Right ventricle myocardium inferior (tissue), 1 donor: ENCODE results near the gene EDEM3. TPM values are rescaled to one million over a fixed set of nuclear protein-coding genes. Genes with fewer than 3 reads are reported as not detected.
"Not testable (repeated sequence)": the region's sequence is repeated elsewhere in the genome, so short reads cannot be mapped to it uniquely, and the experiment has no call there.

Experiments
- ATAC-seq: fragments of 200-7000 bp; cut with Tn5 transposase; one replicate; pipeline ENCODE4 v1.9.1; 2020; ENCODE audit warnings: mild to moderate bottlenecking, moderate library complexity
- DNase-seq: peaks from one replicate; pipeline ENCODE4 v3.0.0; 2021; ENCODE audit errors: missing footprints
- intact Hi-C: fragments of 100-400 bp; cut with DNase I; formaldehyde crosslinking; loops from one replicate; pipeline ENCODE4 v1.11.0; 2022
- total RNA-seq: library from RNA; stranded (reverse); fragmentation: NEBNext Ultra II Directional; extraction: Animal tissue kit (Norgen Biotek cat#: 25700); gene quantifications from one replicate; pipeline ENCODE4 v1.2.1, GENCODE V29; 2021
- donor health status: DM: no; HTN: yes; CAD: no; lungs with severe emphysema.

The EDEM3 gene
- total RNA-seq, 1 donor from 2014 or later: 15.3 TPM

- DNase-seq (no peak), ATAC-seq (no peak)
- intact Hi-C loops: no loop called here
These were observed 69.5 kb downstream of the EDEM3 start for GRCh38 chr1:184685116-184685515.

GRCh38 chr1:184684285-184685074 lies 70.2 kb downstream of the EDEM3 start:
- intact Hi-C loops: no loop called here
- ATAC-seq (peak; percentile 16), DNase-seq (no peak)

- no peak for ATAC-seq
- no peak for DNase-seq
- intact Hi-C loops: no loop called here
These were observed 71.7 kb downstream of the EDEM3 start for GRCh38 chr1:184682956-184683355.

GRCh38 chr1:184680611-184681225 lies 73.9 kb downstream of the EDEM3 start:
- ATAC-seq, intact Hi-C loops, DNase-seq: not testable (repeated sequence)

GRCh38 chr1:184679472-184679871 lies 75.2 kb downstream of the EDEM3 start:
- ATAC-seq, DNase-seq, intact Hi-C loops: not testable (repeated sequence)

- no peak for ATAC-seq
- intact Hi-C loops: no loop called here
- DNase-seq: no peak
These were observed 77.3 kb downstream of the EDEM3 start for GRCh38 chr1:184677344-184677743.

- ATAC-seq (no peak), DNase-seq (no peak)
- intact Hi-C loops: no loop called here
These were observed 81.4 kb downstream of the EDEM3 start for GRCh38 chr1:184673305-184673704.

- DNase-seq: no peak
- intact Hi-C loops: no loop called here
- no peak for ATAC-seq
These were observed 82.5 kb downstream of the EDEM3 start for GRCh38 chr1:184672013-184672726.

- intact Hi-C loops: loop anchor here (10.0 kb wide), 2 partner anchors 365 to 595 kb away; no protein-coding TSS in a partner anchor
- no peak for DNase-seq
- ATAC-seq: no peak
These were observed 85.3 kb downstream of the EDEM3 start for GRCh38 chr1:184669391-184669790.

GRCh38 chr1:184665360-184665759 lies 89.3 kb downstream of the EDEM3 start:
- no peak for DNase-seq
- intact Hi-C loops: loop anchor here (2.0 to 10.0 kb wide), 5 partner anchors 103 to 591 kb away; partner anchors contain the start of gene C1orf21
- ATAC-seq: no peak

GRCh38 chr1:184664661-184665060 lies 90.0 kb downstream of the EDEM3 start:
- intact Hi-C loops: loop anchor here (2.0 to 10.0 kb wide), 6 partner anchors 102 to 590 kb away; partner anchors contain the start of gene C1orf21
- ATAC-seq: peak; percentile 5
- peak; percentile 52 for DNase-seq

- DNase-seq (peak; percentile 88), ATAC-seq (peak; percentile 94)
- intact Hi-C loops: loop anchor here (2.0 to 10.0 kb wide), 6 partner anchors 101 to 589 kb away; partner anchors contain the start of gene C1orf21
These were observed 90.5 kb downstream of the EDEM3 start for GRCh38 chr1:184664042-184664660.

GRCh38 chr1:184661801-184662200 lies 92.9 kb downstream of the EDEM3 start:
- ATAC-seq (no peak), DNase-seq (no peak)
- intact Hi-C loops: loop anchor here (5.0 to 10.0 kb wide), 3 partner anchors 180 to 587 kb away; no protein-coding TSS in a partner anchor

GRCh38 chr1:184660462-184661191 lies 94.0 kb downstream of the EDEM3 start:
- ATAC-seq: no peak
- intact Hi-C loops: loop anchor here (5.0 to 10.0 kb wide), 3 partner anchors 178 to 586 kb away; no protein-coding TSS in a partner anchor

GRCh38 chr1:184658055-184658454 lies 96.6 kb downstream of the EDEM3 start:
- DNase-seq (no peak), ATAC-seq (no peak)
- intact Hi-C loops: no loop called here

More at GRCh38 chr1:184660462-184661191, 94.0 kb downstream of the EDEM3 start:
- DNase-seq: peak; percentile 58

- ATAC-seq (no peak), DNase-seq (no peak)
- intact Hi-C loops: no loop called here
These were observed 98.4 kb downstream of the EDEM3 start for GRCh38 chr1:184656221-184656620.

GRCh38 chr1:184655185-184655584 lies 99.5 kb downstream of the EDEM3 start:
- DNase-seq (no peak), ATAC-seq (no peak)
- intact Hi-C loops: no loop called here
